Esophagus squamous epithelium (tissue), 4 donors: ENCODE data around the gene CHRM2.

ENCODE experiments used
- POLR2A ChIP-seq, 4 donors: fragments of 450-650 bp; IDR thresholded peaks; one replicate each; pipeline ENCODE4 v1.6.1; 2017; ENCODE audit warnings: antibody characterized with exemption in 4 of 4, mild to moderate bottlenecking in 4 of 4, moderate library complexity in 3 of 4
- TF ChIP-seq, protein P1 (sequence below), 6 experiments: fragments of 450-650 bp in 4 of 6; fragments of 200-600 bp in 2 of 6; sonication (generic) in 2 of 6; IDR thresholded peaks; one replicate each; pipeline ENCODE4 v1.5.1; 2016 to 2019; ENCODE audit warnings: antibody characterized with exemption in 6 of 6, mild to moderate bottlenecking in 4 of 6, moderate library complexity in 4 of 6

GRCh38 chr7:136853654-136854053 lies 14.8 kb upstream of the CHRM2 start:
- TF ChIP-seq, protein P1, sequence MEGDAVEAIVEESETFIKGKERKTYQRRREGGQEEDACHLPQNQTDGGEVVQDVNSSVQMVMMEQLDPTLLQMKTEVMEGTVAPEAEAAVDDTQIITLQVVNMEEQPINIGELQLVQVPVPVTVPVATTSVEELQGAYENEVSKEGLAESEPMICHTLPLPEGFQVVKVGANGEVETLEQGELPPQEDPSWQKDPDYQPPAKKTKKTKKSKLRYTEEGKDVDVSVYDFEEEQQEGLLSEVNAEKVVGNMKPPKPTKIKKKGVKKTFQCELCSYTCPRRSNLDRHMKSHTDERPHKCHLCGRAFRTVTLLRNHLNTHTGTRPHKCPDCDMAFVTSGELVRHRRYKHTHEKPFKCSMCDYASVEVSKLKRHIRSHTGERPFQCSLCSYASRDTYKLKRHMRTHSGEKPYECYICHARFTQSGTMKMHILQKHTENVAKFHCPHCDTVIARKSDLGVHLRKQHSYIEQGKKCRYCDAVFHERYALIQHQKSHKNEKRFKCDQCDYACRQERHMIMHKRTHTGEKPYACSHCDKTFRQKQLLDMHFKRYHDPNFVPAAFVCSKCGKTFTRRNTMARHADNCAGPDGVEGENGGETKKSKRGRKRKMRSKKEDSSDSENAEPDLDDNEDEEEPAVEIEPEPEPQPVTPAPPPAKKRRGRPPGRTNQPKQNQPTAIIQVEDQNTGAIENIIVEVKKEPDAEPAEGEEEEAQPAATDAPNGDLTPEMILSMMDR (IDR thresholded peaks at IDR 0.05), result no peak
- no peak for TF ChIP-seq POLR2A (IDR thresholded peaks at IDR 0.05)
